Parathyroid adenoma (tissue), 2 donors: ENCODE measurements around the gene LGR5.

Source experiments
- H2AFZ ChIP-seq: fragments of 300-600 bp; sonication (generic); one replicate; pipeline ENCODE4 v1.7.0; 2017; ENCODE audit warnings: antibody characterized with exemption, mild to moderate bottlenecking
- H3K27ac ChIP-seq: fragments of 300-600 bp; sonication (generic); one replicate; pipeline ENCODE4 v1.7.0; 2017
- H3K27me3 ChIP-seq: fragments of 300-600 bp; sonication (generic); one replicate; pipeline ENCODE4 v1.7.0; 2017; ENCODE audit warnings: low read length; ENCODE audit not compliant: control insufficient read depth, insufficient read depth
- H3K36me3 ChIP-seq: fragments of 300-600 bp; sonication (generic); one replicate; pipeline ENCODE4 v1.7.0; 2017; ENCODE audit warnings: low read length; ENCODE audit not compliant: control insufficient read depth, insufficient read depth
- H3K4me1 ChIP-seq: fragments of 300-600 bp; sonication (generic); one replicate; pipeline ENCODE4 v1.7.0; 2017; ENCODE audit warnings: control low read depth
- H3K4me2 ChIP-seq: fragments of 300-600 bp; sonication (generic); one replicate; pipeline ENCODE4 v1.7.0; 2017; ENCODE audit warnings: low read length
- H3K4me3 ChIP-seq: fragments of 300-600 bp; sonication (generic); one replicate; pipeline ENCODE4 v1.7.0; 2017; ENCODE audit warnings: low read depth, low read length
- H3K79me2 ChIP-seq: fragments of 300-600 bp; sonication (generic); one replicate; pipeline ENCODE4 v1.7.0; 2017; ENCODE audit warnings: control low read depth
- H3K9ac ChIP-seq: fragments of 300-600 bp; sonication (generic); one replicate; pipeline ENCODE4 v1.7.0; 2017; ENCODE audit warnings: mild to moderate bottlenecking
- H3K9me3 ChIP-seq: fragments of 300-600 bp; sonication (generic); one replicate; pipeline ENCODE4 v1.7.0; 2017; ENCODE audit warnings: low read length; ENCODE audit not compliant: control insufficient read depth
- CTCF ChIP-seq: fragments of 300-600 bp; sonication (generic); IDR thresholded peaks from one replicate; pipeline ENCODE4 v1.7.0; 2017; ENCODE audit warnings: antibody characterized with exemption, mild to moderate bottlenecking
- donor health status: primary hyperparathyroidism.

LGR5 gene

DNA sequence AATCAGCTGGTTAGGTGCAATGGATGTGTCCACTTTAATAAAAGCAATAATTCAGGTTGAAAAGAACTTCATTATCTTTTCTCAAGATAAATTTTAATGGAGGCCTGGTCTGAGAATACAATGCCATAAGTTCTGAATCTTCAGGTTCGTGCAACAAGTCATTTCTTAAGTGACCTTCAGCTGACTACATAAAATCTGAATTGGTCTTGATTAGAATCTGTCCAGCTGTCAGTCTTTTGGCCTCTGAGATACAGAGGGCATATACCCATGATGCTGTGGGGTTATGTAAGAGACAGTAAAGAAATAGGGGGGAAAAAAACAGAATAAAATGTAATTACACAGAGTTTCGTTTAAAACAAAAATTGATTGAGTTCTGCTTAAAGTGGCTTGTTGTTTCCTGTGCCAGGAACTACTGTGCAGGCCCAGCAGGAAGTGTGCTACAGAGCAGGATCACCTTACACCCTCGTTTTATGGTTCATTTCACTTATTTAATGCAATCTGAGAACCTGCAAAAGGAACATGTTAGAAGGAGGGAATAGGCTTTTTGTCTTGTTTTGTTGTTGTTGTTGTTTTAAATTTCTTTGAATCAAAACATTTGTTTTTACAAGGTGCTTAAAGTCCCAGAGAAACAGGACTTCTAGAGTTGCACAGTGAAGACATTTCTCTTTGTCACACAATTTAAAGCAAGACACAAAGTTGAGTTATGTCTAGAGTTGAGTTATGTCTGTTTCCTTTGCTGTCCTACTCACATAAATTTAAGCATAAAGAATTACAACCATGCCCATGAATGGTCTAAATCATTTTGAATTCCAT lies 64.2 kb downstream of the LGR5 start:
- H3K79me2 ChIP-seq: no peaks in the 10 kb centered on the region
- no peak overlapping the region for H3K4me3 ChIP-seq
- TF ChIP-seq CTCF: no peak
- no peak overlapping the region for H2AFZ ChIP-seq
- H3K27ac ChIP-seq: no peak overlapping the region
- peaks cover 4% of the 10 kb centered on the region for H3K4me1 ChIP-seq
- H3K36me3 ChIP-seq: no peaks in the 10 kb centered on the region
- H3K27me3 ChIP-seq: no peaks in the 10 kb centered on the region
- no peak overlapping the region for H3K9ac ChIP-seq
- H3K4me2 ChIP-seq: no peak overlapping the region
- no peaks in the 10 kb centered on the region for H3K9me3 ChIP-seq

GRCh38 chr12:71504476-71504875 lies 64.9 kb downstream of the LGR5 start:
- no peak overlapping the region for H3K4me2 ChIP-seq
- no peak overlapping the region for H2AFZ ChIP-seq
- H3K36me3 ChIP-seq: no peaks in the 10 kb centered on the region
- no peak overlapping the region for H3K9ac ChIP-seq
- TF ChIP-seq CTCF: no peak
- no peaks in the 10 kb centered on the region for H3K9me3 ChIP-seq
- H3K79me2 ChIP-seq: no peaks in the 10 kb centered on the region
- H3K4me3 ChIP-seq: no peak overlapping the region
- no peak overlapping the region for H3K27ac ChIP-seq
- H3K4me1 ChIP-seq: peaks cover 4% of the 10 kb centered on the region
- no peaks in the 10 kb centered on the region for H3K27me3 ChIP-seq

DNA sequence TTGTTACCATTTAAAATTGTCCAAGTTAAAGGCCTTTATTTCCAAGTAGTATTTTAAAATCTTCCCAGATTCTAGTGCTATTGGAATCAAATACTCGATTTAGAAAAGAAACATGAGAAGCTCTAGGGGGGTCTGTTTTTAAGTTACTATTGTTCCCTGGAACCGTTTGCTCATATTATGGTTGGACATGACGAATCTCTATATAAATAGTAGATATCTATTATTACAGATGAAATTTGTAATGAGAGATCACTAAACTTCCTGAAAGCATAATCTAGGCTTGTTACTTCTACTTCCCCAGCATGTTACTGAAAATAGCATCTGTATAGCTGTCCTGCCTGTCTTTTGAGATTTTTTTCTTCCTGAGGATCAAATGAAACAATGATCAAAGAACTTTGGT lies 70.1 kb downstream of the LGR5 start:
- Histone ChIP-seq H3K9ac (no peak overlapping the region), H3K4me2 (no peak overlapping the region), H3K79me2 (no peaks in the 10 kb centered on the region), H3K4me1 (no peaks in the 10 kb centered on the region), H2AFZ (no peak overlapping the region), H3K4me3 (no peak overlapping the region), H3K36me3 (no peaks in the 10 kb centered on the region), H3K27ac (no peak overlapping the region), H3K9me3 (no peaks in the 10 kb centered on the region), H3K27me3 (no peaks in the 10 kb centered on the region)
- no peak for TF ChIP-seq CTCF

DNA sequence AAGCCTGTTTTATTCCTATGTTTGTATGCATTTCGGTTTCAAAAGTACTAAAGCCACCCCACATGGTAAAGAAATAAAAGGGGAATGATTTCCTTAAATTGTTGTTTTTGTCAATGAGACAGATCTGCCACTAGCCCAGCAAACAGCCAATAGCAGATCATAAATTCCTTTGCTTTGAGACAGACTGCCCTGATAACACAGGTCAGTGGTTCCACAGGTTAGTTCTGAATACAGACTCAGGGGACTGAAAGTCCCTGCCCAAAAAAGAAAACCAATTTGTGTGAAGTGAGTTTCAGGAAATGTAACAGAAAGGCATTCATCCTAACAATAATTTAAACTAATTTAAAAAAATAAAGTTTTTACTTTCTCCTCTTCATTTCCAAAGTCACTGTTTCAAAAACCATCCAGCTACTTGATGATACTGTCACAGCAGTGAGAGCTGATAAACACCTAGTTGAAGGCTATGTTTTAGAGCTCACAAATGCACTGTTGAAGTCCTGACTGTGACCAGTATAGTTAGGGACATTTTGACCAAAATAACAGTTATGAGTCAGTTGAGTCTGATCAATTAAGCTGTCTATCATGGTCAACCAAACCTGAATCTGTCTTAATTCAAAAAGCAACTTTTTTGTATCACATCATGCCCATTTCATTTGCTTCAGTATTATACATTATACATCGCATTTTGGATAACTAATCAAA lies 77.7 kb downstream of the LGR5 start:
- H3K4me3 ChIP-seq: no peak overlapping the region
- no peak overlapping the region for H3K9ac ChIP-seq
- no peaks in the 10 kb centered on the region for H3K79me2 ChIP-seq
- no peak overlapping the region for H2AFZ ChIP-seq
- no peak overlapping the region for H3K27ac ChIP-seq
- H3K4me2 ChIP-seq: no peak overlapping the region
- H3K4me1 ChIP-seq: no peaks in the 10 kb centered on the region
- no peak for TF ChIP-seq CTCF
- no peaks in the 10 kb centered on the region for H3K27me3 ChIP-seq
- H3K9me3 ChIP-seq: no peaks in the 10 kb centered on the region
- H3K36me3 ChIP-seq: no peaks in the 10 kb centered on the region
